H9 (cell line): ENCODE data around the gene SORCS2. TPM values are rescaled to one million over a fixed set of nuclear protein-coding genes. Genes with fewer than 3 reads are reported as not detected.

Experiments used
- DNase-seq: peaks from one replicate; pipeline ENCODE4 v3.0.0-alpha.2; 2017
- H2AFZ ChIP-seq: one replicate; pipeline ENCODE4 v1.6.1; 2013; ENCODE audit warnings: mild to moderate bottlenecking, low read length, control low read depth, moderate library complexity
- H2AK5ac ChIP-seq: 2 replicates; pipeline ENCODE4 v1.6.1; 2013; ENCODE audit warnings: low read length, control low read depth, mixed read lengths; ENCODE audit not compliant: insufficient read length
- H2BK120ac ChIP-seq: one replicate; pipeline ENCODE4 v1.6.1; 2013; ENCODE audit warnings: low read depth, mild to moderate bottlenecking, low read length, control low read depth, inconsistent platforms; ENCODE audit not compliant: poor library complexity, severe bottlenecking
- H2BK12ac ChIP-seq: 2 replicates; pipeline ENCODE4 v1.6.1; 2013; ENCODE audit warnings: low read length, control low read depth, mixed read lengths, low read depth; ENCODE audit not compliant: insufficient read length
- H2BK15ac ChIP-seq: 2 replicates; pipeline ENCODE4 v1.6.1; 2013; ENCODE audit warnings: low read depth, low read length, control low read depth
- H2BK20ac ChIP-seq: one replicate; pipeline ENCODE4 v1.6.1; 2013; ENCODE audit warnings: low read depth, mild to moderate bottlenecking, low read length, control low read depth, inconsistent platforms; ENCODE audit not compliant: poor library complexity, severe bottlenecking
- H2BK5ac ChIP-seq: 2 replicates; pipeline ENCODE4 v1.6.1; 2013; ENCODE audit warnings: low read length, control low read depth, mixed read lengths; ENCODE audit not compliant: insufficient read length
- H3K14ac ChIP-seq: 2 replicates; pipeline ENCODE4 v1.6.1; 2013; ENCODE audit warnings: low read length, control low read depth; ENCODE audit not compliant: insufficient read depth
- H3K18ac ChIP-seq: 2 replicates; pipeline ENCODE4 v1.6.1; 2013; ENCODE audit warnings: low read depth, mild to moderate bottlenecking, mixed read lengths, low read length, control low read depth; ENCODE audit not compliant: insufficient read length
- H3K23ac ChIP-seq: 2 replicates; pipeline ENCODE4 v1.6.1; 2013; ENCODE audit warnings: low read length, control low read depth, mixed read lengths, low read depth; ENCODE audit not compliant: insufficient read length
- H3K23me2 ChIP-seq: 2 replicates; pipeline ENCODE4 v1.6.1; 2013; ENCODE audit warnings: low read depth, mild to moderate bottlenecking, mixed read lengths, low read length, control low read depth; ENCODE audit not compliant: insufficient read length, poor library complexity, severe bottlenecking
- H3K27ac ChIP-seq: 2 replicates; pipeline ENCODE4 v1.5.1; 2013; ENCODE audit warnings: low read length, control low read depth, mixed read lengths, low read depth; ENCODE audit not compliant: insufficient read length
- H3K27me3 ChIP-seq: 2 replicates; pipeline ENCODE4 v1.6.1; 2013; ENCODE audit warnings: low read length, control low read depth, inconsistent platforms; ENCODE audit not compliant: insufficient read depth
- H3K4ac ChIP-seq: 2 replicates; pipeline ENCODE4 v1.6.1; 2013; ENCODE audit warnings: low read depth, mild to moderate bottlenecking, control low read depth, inconsistent platforms, low read length, moderate library complexity
- H3K4me1 ChIP-seq: 2 replicates; pipeline ENCODE4 v1.6.1; 2013; ENCODE audit warnings: low read length, control low read depth, inconsistent platforms; ENCODE audit not compliant: insufficient read depth
- H3K4me2 ChIP-seq: 2 replicates; pipeline ENCODE4 v1.6.1; 2013; ENCODE audit warnings: low read length, control low read depth, mixed read lengths; ENCODE audit not compliant: insufficient read length, insufficient read depth
- H3K56ac ChIP-seq: 2 replicates; pipeline ENCODE4 v1.6.1; 2013; ENCODE audit warnings: low read depth, mild to moderate bottlenecking, mixed read lengths, low read length, control low read depth; ENCODE audit not compliant: insufficient read length
- H3K79me1 ChIP-seq: 2 replicates; pipeline ENCODE4 v1.6.1; 2013; ENCODE audit warnings: low read depth, mild to moderate bottlenecking, moderate library complexity, low read length, control low read depth, inconsistent platforms; ENCODE audit not compliant: insufficient read depth, poor library complexity, severe bottlenecking
- H3K79me2 ChIP-seq: 2 replicates; pipeline ENCODE4 v1.6.1; 2013; ENCODE audit warnings: low read length, control low read depth, inconsistent platforms; ENCODE audit not compliant: insufficient read depth
- H3K9ac ChIP-seq: 2 replicates; pipeline ENCODE4 v1.6.1; 2013; ENCODE audit warnings: low read length, control low read depth, mixed read lengths; ENCODE audit not compliant: insufficient read length; ENCODE audit errors: extremely low read depth
- H3K9me3 ChIP-seq: one replicate; pipeline ENCODE4 v1.6.1; 2013; ENCODE audit warnings: low read depth, low read length, inconsistent platforms; ENCODE audit not compliant: control insufficient read depth
- H3T11ph ChIP-seq: one replicate; pipeline ENCODE4 v1.6.1; 2013; ENCODE audit warnings: mild to moderate bottlenecking, low read length, control low read depth, inconsistent platforms
- H4K20me1 ChIP-seq: one replicate; pipeline ENCODE4 v1.6.1; 2013; ENCODE audit not compliant: control insufficient read depth, insufficient read length, insufficient read depth
- H4K5ac ChIP-seq: 2 replicates; pipeline ENCODE4 v1.6.1; 2013; ENCODE audit warnings: low read depth, mild to moderate bottlenecking, mixed read lengths, low read length, control low read depth; ENCODE audit not compliant: insufficient read length
- H4K8ac ChIP-seq: replicated peaks from 2 replicates; pipeline ENCODE4 v1.6.1; 2013; ENCODE audit warnings: low read length, control low read depth, mixed read lengths, low read depth; ENCODE audit not compliant: insufficient read length
- H4K91ac ChIP-seq: 2 replicates; pipeline ENCODE4 v1.6.1; 2013; ENCODE audit warnings: low read depth, mild to moderate bottlenecking, moderate library complexity, mixed read lengths, low read length, control low read depth; ENCODE audit not compliant: insufficient read length
- H3K27ac Mint-ChIP-seq, 3 experiments: 2 replicates in 2 of 3; 3 replicates in 1 of 3; pipeline ENCODE4 v1.8.0; 2020 to 2021; ENCODE audit warnings: mixed read lengths in 3 of 3, mild to moderate bottlenecking in 1 of 3, moderate library complexity in 1 of 3
- H3K27me3 Mint-ChIP-seq: 2 replicates; pipeline ENCODE4 v1.8.0; 2021; ENCODE audit warnings: low read depth, mild to moderate bottlenecking, moderate library complexity, mixed read lengths
- H3K36me3 Mint-ChIP-seq, 3 experiments: 2 replicates in 2 of 3; 3 replicates in 1 of 3; pipeline ENCODE4 v1.8.0; 2020 to 2021; ENCODE audit warnings: low read depth in 3 of 3, mixed read lengths in 3 of 3; ENCODE audit not compliant: insufficient read depth in 1 of 3
- H3K4me1 Mint-ChIP-seq, 2 experiments: 2 replicates each; pipeline ENCODE4 v1.8.0; 2020; ENCODE audit warnings: mixed read lengths in 2 of 2
- H3K4me3 Mint-ChIP-seq, 2 experiments: 2 replicates in 1 of 2; 3 replicates in 1 of 2; pipeline ENCODE4 v1.8.0; 2020 to 2021; ENCODE audit warnings: mild to moderate bottlenecking in 2 of 2, mixed read lengths in 2 of 2, moderate library complexity in 1 of 2
- H3K9me3 Mint-ChIP-seq, 2 experiments: 2 replicates in 1 of 2; 3 replicates in 1 of 2; pipeline ENCODE4 v1.8.0; 2020; ENCODE audit warnings: mild to moderate bottlenecking in 2 of 2, mixed read lengths in 2 of 2, moderate library complexity in 1 of 2
- CTCF ChIP-seq: fragments of 200-600 bp; sonication (generic); conservative IDR thresholded peaks from 3 replicates; pipeline ENCODE4 v1.8.0; 2021; ENCODE audit warnings: antibody characterized with exemption, mild to moderate bottlenecking
- WGBS: extraction: QIAGEN DNeasy Blood & Tissue Kit; methylation state at CpG from one replicate; pipeline ENCODE4 v1.1.7; 2013; ENCODE audit warnings: missing lambda C conversion rate, low lambda C conversion rate, mixed read lengths; ENCODE audit not compliant: insufficient read length; ENCODE audit errors: extremely low coverage; 5-methylcytosine and 5-hydroxymethylcytosine counted together
- total RNA-seq: library from RNA; stranded (reverse); gene quantifications from 2 replicates; pipeline ENCODE4 v1.2.1, GENCODE V29; 2021

SORCS2 gene
- total RNA-seq, 1 experiment from 2014 or later = 0.57 TPM

- Histone ChIP-seq H2BK12ac (no peak overlapping the region), H3K23me2 (no peaks in the 10 kb centered on the region), H4K8ac (no peak overlapping the region), H2BK15ac (no peak overlapping the region), H3K4me2 (no peak overlapping the region), H3K18ac (no peak overlapping the region), H3K4me1 (no peaks in the 10 kb centered on the region), H4K91ac (no peak overlapping the region), H4K5ac (no peak overlapping the region), H2BK5ac (no peak overlapping the region), H3K4ac (no peak overlapping the region), H3K9ac (no peak overlapping the region), H2AK5ac (no peak overlapping the region), H2BK20ac (no peak overlapping the region), H3K23ac (no peak overlapping the region), H3K79me2 (no peaks in the 10 kb centered on the region), H3K14ac (no peak overlapping the region; the same call in 1 of the 2 replicates), H3K56ac (no peak overlapping the region), H2AFZ (no peak overlapping the region), H3T11ph (no peak overlapping the region), H3K27me3 (no peaks in the 10 kb centered on the region), H4K20me1 (no peaks in the 10 kb centered on the region), H2BK120ac (no peak overlapping the region), H3K9me3 (no peaks in the 10 kb centered on the region), H3K27ac (no peak overlapping the region), H3K79me1 (no peaks in the 10 kb centered on the region)
- Mint-ChIP-seq H3K36me3 (no peaks in the 10 kb centered on the region), H3K4me1 (no peaks in the 10 kb centered on the region; a peak in 1 of 4 replicates), H3K4me3 (no peak overlapping the region), H3K27ac (no peak overlapping the region; a peak in 1 of 7 replicates), H3K27me3 (peaks cover 3% of the 10 kb centered on the region; the same call in 1 of the 2 replicates), H3K9me3 (no peaks in the 10 kb centered on the region; a peak in 1 of 5 replicates)
- DNase-seq = no peak
- WGBS = no CpG with 5 or more reads among the region's 11 CpGs
- TF ChIP-seq CTCF = no peak
Measured at GRCh38 chr4:7478665-7479064, 286.3 kb downstream of the SORCS2 start.
